ENCODE measurements around the gene CEBPA. TPM values are rescaled to one million over a fixed set of nuclear protein-coding genes. Genes with fewer than 3 reads are reported as not detected.

CEBPA gene
- total RNA-seq, 6 experiments from 2014 or later: 53.9 to 163 (median 119) TPM

DNA sequence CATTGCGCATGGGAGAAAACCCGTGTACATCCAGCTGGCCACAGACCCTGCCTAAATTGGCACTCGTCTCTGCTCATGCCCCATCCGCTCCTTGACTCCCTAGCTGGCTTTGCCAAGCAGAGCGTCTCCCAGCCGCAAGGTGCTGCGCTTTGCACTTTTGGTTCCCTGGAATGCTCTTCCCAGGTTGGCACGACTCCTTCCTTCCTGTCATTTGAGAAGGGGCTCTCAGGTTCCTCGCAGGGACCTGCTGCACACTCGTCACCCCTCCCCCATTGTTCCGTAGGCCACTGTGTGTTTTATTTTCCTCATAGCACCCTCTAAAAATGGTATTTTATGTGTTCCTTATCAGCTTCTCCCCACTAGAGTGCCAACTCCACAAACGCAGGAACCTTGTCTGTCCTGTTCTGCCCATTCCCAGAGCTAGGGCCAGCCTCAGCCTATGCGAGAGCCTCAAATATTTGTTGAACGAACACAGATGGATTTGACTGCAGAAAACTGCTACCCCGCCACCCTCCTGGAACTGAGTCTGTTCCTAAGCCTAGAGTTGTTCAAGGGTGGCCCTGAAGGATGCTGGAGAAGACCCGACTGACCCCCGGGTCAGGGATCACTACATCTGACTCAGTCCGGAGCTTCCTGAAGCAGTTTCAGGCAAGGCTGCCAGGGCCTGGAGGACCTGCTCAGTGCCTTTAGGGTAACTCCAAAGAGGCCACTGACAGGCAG lies 8.4 kb upstream of the CEBPA start:
- Histone ChIP-seq H3K27ac (peak overlapping the region in 1 of 3 donors; percentile 51), H3K36me3 (no peaks in the 10 kb centered on the region), H3K9me3 (no peaks in the 10 kb centered on the region), H3K27me3 (no peaks in the 10 kb centered on the region), H3K4me3 (no peak overlapping the region), H3K4me1 (peaks cover 0 to 30% (median 11%) of the 10 kb centered on the region in 4 donors)
- ATAC-seq (peak; percentile 39 to 54 (median 50)), DNase-seq (peak in 1 of 3 donors; percentile 49)
- intact Hi-C loops (cut with DNase I): no loop called here
- TF ChIP-seq POLR2A (IDR thresholded peaks at IDR 0.05): no peak
- TF ChIP-seq, protein P1, sequence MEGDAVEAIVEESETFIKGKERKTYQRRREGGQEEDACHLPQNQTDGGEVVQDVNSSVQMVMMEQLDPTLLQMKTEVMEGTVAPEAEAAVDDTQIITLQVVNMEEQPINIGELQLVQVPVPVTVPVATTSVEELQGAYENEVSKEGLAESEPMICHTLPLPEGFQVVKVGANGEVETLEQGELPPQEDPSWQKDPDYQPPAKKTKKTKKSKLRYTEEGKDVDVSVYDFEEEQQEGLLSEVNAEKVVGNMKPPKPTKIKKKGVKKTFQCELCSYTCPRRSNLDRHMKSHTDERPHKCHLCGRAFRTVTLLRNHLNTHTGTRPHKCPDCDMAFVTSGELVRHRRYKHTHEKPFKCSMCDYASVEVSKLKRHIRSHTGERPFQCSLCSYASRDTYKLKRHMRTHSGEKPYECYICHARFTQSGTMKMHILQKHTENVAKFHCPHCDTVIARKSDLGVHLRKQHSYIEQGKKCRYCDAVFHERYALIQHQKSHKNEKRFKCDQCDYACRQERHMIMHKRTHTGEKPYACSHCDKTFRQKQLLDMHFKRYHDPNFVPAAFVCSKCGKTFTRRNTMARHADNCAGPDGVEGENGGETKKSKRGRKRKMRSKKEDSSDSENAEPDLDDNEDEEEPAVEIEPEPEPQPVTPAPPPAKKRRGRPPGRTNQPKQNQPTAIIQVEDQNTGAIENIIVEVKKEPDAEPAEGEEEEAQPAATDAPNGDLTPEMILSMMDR (IDR thresholded peaks at IDR 0.05): no peak
- 38% methylated on average over 10 of the region's 18 CpGs for WGBS (ENCODE audit: insufficient coverage, low coverage, low lambda C conversion rate, missing lambda C conversion rate)

DNA sequence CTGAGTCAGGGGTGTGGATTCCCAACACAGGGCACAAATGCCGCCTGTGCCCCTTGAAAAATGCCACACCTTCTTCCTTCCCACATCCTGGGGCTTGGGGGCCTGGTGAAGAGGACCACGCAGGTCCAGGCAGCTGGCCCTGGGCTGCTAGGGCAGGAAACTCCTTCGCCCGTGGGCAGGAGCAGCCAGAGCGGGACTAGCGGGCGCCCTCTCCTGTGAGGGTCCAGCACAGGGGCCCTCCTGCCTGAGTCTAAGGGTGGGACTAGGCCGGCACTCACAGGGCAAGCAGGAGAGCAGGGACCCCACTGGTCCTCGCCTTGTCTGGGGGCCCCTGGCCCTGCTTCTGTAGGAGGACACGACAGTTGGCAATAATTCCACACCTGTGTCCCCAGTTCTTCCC lies 7.5 kb upstream of the CEBPA start:
- no peak overlapping the region for H3K27ac ChIP-seq
- H3K36me3 ChIP-seq: no peaks in the 10 kb centered on the region
- intact Hi-C loops (cut with DNase I): loop anchor here (5.0 to 10.0 kb wide), 3 partner anchors 65 to 95 kb away; no protein-coding TSS in a partner anchor
- DNase-seq (peak in 1 of 3 donors; percentile 33), ATAC-seq (no peak)
- TF ChIP-seq, protein P1 (IDR thresholded peaks at IDR 0.05): no peak
- no peak for TF ChIP-seq POLR2A (IDR thresholded peaks at IDR 0.05)
- H3K4me3 ChIP-seq: no peak overlapping the region
- H3K9me3 ChIP-seq: no peaks in the 10 kb centered on the region
- H3K4me1 ChIP-seq: peaks cover 0 to 39% (median 13%) of the 10 kb centered on the region in 4 donors
- no peaks in the 10 kb centered on the region for H3K27me3 ChIP-seq
- WGBS (ENCODE audit: insufficient coverage, low coverage, low lambda C conversion rate, missing lambda C conversion rate): 87% methylated on average over 3 of the region's 10 CpGs

DNA sequence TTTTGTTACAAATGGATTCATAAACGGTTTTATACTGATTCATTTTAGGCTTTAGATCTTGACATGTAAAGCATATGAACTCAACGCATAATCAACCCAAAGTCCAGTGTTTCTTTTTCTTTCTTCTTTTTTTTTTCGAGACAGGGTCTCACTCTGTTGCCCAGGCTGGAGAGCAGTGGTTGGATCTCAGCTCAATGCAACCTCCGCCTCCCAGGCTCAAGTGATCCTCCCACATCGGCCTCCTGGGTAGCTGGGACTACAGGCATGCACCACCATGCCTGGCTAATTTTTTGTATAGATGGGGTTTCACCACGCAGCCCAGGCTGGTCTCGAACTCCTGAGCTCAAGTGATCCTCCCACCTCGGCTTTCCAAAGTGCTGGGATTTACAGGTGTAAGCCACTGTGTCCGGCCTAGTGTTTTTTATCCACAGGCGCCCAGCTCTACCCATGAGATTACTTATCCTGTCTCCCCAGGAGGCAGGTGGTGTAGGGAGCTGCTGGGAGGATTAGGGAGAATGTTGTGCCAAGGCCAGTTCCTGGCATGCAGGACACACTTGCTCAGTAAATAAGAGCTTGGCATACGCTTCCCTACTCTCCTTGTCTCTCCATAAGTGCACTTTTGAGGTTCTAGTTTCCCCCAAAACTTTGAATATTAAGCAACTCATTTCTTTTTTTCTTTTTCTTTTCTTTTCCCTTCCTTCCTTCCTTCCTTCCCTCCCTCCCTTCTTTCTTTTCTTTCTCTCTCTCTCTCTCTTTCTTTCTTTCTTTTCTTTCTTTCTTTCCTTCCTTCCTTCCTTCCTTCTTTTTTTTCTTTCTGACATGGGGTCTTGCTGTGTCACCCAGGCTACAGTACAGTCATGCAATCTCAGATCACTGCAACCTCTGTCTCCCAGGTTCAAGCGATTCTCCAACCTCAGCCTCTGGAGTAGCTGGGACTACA lies 4.8 kb upstream of the CEBPA start:
- H3K27me3 ChIP-seq: no peaks in the 10 kb centered on the region
- no peaks in the 10 kb centered on the region for H3K9me3 ChIP-seq
- DNase-seq (peak; percentile 51 to 82 (median 73)), ATAC-seq (peak; percentile 13 to 38 (median 26))
- 69% methylated on average over 10 of the region's 12 CpGs for WGBS (ENCODE audit: insufficient coverage, low coverage, low lambda C conversion rate, missing lambda C conversion rate)
- no peaks in the 10 kb centered on the region for H3K36me3 ChIP-seq
- TF ChIP-seq, protein P1 (IDR thresholded peaks at IDR 0.05): no peak
- TF ChIP-seq POLR2A (IDR thresholded peaks at IDR 0.05): no peak
- H3K4me3 ChIP-seq: no peak overlapping the region
- peak overlapping the region in 1 of 3 donors; percentile 99 for H3K27ac ChIP-seq
- peaks cover 0 to 46% (median 16%) of the 10 kb centered on the region in 4 donors for H3K4me1 ChIP-seq
- intact Hi-C loops (cut with DNase I): loop anchor here (5.0 to 10.0 kb wide), 3 partner anchors 62 to 98 kb away; no protein-coding TSS in a partner anchor

DNA sequence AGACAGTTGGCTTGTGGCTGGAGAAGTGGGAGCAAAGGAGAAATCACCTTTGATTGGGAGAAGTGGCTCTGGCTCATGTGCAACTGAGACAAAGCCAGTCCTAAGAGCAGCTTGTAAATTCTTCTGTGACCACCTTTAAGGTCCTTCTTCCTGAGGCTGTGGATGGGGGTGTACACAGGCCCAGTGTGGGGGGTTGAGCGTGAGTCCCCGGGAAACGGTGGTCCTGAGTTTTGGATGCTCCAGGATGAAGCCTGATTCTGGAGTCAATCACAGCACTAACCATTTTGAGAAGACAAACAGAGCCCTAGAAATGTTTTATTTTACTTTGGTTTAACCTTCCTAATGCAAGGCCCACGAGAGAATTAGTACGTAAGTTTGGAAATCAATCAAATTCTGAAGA lies 3.9 kb upstream of the CEBPA start:
- DNase-seq (no peak), ATAC-seq (no peak)
- H3K4me1 ChIP-seq: peaks cover 0 to 45% (median 16%) of the 10 kb centered on the region in 4 donors
- no peak overlapping the region for H3K4me3 ChIP-seq
- WGBS (ENCODE audit: insufficient coverage, low coverage, low lambda C conversion rate, missing lambda C conversion rate): 60% methylated on average over 5 of the region's 5 CpGs
- H3K36me3 ChIP-seq: no peaks in the 10 kb centered on the region
- intact Hi-C loops (cut with DNase I): loop anchor here (5.0 to 10.0 kb wide), 3 partner anchors 61 to 99 kb away; no protein-coding TSS in a partner anchor
- H3K27ac ChIP-seq: peak overlapping the region; percentile 16 to 99 (median 19)
- H3K9me3 ChIP-seq: no peaks in the 10 kb centered on the region
- TF ChIP-seq, protein P1 (IDR thresholded peaks at IDR 0.05): no peak
- no peak for TF ChIP-seq POLR2A (IDR thresholded peaks at IDR 0.05)
- H3K27me3 ChIP-seq: no peaks in the 10 kb centered on the region
